Pancreas (tissue), 10 donors: Measurements from ENCODE around the gene ACSL4. TPM values are rescaled to one million over a fixed set of nuclear protein-coding genes. Genes with fewer than 3 reads are reported as not detected.
"Not testable (repeated sequence)": the region's sequence is repeated elsewhere in the genome, so short reads cannot be mapped to it uniquely, and the experiment has no call there.

Source experiments
- ATAC-seq, 4 donors: fragments of 200-7000 bp; cut with Tn5 transposase; one replicate each; pipeline versions ENCODE4 v1.8.0 to v1.9.1; 2020; ENCODE audit warnings: mild to moderate bottlenecking in 4 of 4, moderate library complexity in 4 of 4
- DNase-seq, 6 donors: peaks; one replicate each; pipeline ENCODE4 v3.0.0-alpha.2; 2020
- FAIRE-seq: peaks from 2 replicates; lab custom pipeline; 2012; peaks lifted over from hg19 to GRCh38; lab: Jason Lieb, UNC
- H3K27ac ChIP-seq, 4 donors: fragments of 200-600 bp; sonication (generic); 1 replicate in 3 of 4; 2 replicates in 1 of 4; pipeline versions ENCODE4 v1.5.0 to v1.8.0; 2020
- H3K27me3 ChIP-seq, 4 donors: fragments of 200-600 bp; one replicate each; pipeline ENCODE4 v1.8.0; 2021
- H3K36me3 ChIP-seq, 3 donors: fragments of 200-600 bp; sonication (generic) in 1 of 3; one replicate each; pipeline versions ENCODE4 v1.5.0 to v1.8.0; 2020 to 2021
- H3K4me1 ChIP-seq, 3 donors: fragments of 200-600 bp; one replicate each; pipeline ENCODE4 v1.8.0; 2021
- H3K4me3 ChIP-seq, 4 donors: fragments of 200-600 bp; sonication (generic) in 2 of 4; one replicate each; pipeline versions ENCODE4 v1.5.0 to v1.8.0; 2020 to 2021
- H3K9me3 ChIP-seq, 4 donors: fragments of 200-600 bp; one replicate each; pipeline ENCODE4 v1.8.0; 2021
- WGBS, 2 donors: extraction: QIAGEN DNeasy Blood & Tissue Kit; methylation state at CpG; one replicate each; pipeline ENCODE4 v1.1.7; 2013; 5-methylcytosine and 5-hydroxymethylcytosine counted together
- intact Hi-C, 3 donors: fragments of 100-400 bp; cut with DNase I; formaldehyde crosslinking; loops; one replicate each; pipeline versions ENCODE4 v1.11.1 to v1.14.2; 2022
- polyA plus RNA-seq, 2 donors: library from polyadenylated mRNA; stranded (reverse); fragments of 200-250 nt; gene quantifications; one replicate each; pipeline ENCODE4 v1.2.3, GENCODE V29; 2013
- total RNA-seq, 6 donors: library from RNA; stranded (reverse); fragmentation: NEBNext Ultra II Directional in 4 of 6; extraction: Animal tissue kit (Norgen Biotek cat#: 25700) in 4 of 6; gene quantifications; one replicate each; pipeline versions ENCODE4 v1.2.1 to v1.2.4, GENCODE V29; 2021 to 2023
- TF ChIP-seq, protein P1 (sequence below), 4 donors: fragments of 200-600 bp; sonication (generic) in 3 of 4; IDR thresholded peaks; one replicate each; pipeline versions ENCODE4 v1.5.0 to v1.8.0; 2021; ENCODE audit warnings: antibody characterized with exemption in 4 of 4
- donor health status: healthy with polysubstance abuse.
- donor health status: DM: no; HTN: no; CAD: no; lungs with moderate emphysema.
- donor health status: DM: no; HTN: no; CAD: no.
- donor health status: control.
- donor health status: control.
- donor health status: Bipolar disorder and iron deficiency.
- donor health status: DM: yes; HTN: yes; CAD: no.
- donor health status: DM: no; HTN: no; CAD: no.
- donor health status: DM: no; HTN: no; CAD: no.
- donor health status: DM: yes; HTN: yes; CAD: no.

Gene ACSL4
- total and polyA plus RNA-seq, 8 donors = 4.0 to 23.7 (median 9.3) TPM

DNA sequence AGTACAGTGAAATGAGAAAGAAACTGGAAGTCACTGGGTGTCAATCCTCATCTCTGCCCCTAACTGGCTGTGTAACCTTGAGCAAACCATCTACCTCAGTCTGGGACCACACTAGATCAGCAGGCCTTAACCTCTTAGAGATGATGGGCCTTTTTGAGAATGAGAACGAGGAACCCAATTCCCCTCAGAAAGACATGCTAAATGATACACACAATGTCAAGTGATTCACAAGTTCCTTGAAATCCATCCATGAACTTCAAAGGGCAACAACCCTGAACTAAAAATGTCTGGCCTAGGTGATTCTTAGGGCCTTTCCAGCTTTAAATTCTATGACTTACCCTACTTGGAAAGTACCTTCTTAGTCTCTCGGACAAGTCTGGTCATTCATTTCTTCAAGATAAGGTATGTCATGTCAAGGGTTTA lies 47.4 kb downstream of the ACSL4 start:
- no peak for ATAC-seq
- intact Hi-C loops = no loop called here
- H3K4me1 ChIP-seq = no peaks in the 10 kb centered on the region
- no peaks in the 10 kb centered on the region for H3K36me3 ChIP-seq
- FAIRE-seq = no peak
- H3K27me3 ChIP-seq = no peaks in the 10 kb centered on the region
- WGBS, 2 donors = 92 to 95% methylated on average over 2 of the region's 2 CpGs
- no peaks in the 10 kb centered on the region for H3K9me3 ChIP-seq
- H3K4me3 ChIP-seq = no peak overlapping the region
- no peak for DNase-seq
- TF ChIP-seq, protein P1, sequence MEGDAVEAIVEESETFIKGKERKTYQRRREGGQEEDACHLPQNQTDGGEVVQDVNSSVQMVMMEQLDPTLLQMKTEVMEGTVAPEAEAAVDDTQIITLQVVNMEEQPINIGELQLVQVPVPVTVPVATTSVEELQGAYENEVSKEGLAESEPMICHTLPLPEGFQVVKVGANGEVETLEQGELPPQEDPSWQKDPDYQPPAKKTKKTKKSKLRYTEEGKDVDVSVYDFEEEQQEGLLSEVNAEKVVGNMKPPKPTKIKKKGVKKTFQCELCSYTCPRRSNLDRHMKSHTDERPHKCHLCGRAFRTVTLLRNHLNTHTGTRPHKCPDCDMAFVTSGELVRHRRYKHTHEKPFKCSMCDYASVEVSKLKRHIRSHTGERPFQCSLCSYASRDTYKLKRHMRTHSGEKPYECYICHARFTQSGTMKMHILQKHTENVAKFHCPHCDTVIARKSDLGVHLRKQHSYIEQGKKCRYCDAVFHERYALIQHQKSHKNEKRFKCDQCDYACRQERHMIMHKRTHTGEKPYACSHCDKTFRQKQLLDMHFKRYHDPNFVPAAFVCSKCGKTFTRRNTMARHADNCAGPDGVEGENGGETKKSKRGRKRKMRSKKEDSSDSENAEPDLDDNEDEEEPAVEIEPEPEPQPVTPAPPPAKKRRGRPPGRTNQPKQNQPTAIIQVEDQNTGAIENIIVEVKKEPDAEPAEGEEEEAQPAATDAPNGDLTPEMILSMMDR (IDR thresholded peaks at IDR 0.05) = no peak
- no peak overlapping the region for H3K27ac ChIP-seq

- WGBS, 2 donors = 66 to 86% methylated on average over 1 of the region's 1 CpG
Observed at GRCh38 chrX:109684136-109684535, 48.9 kb downstream of the ACSL4 start.

DNA sequence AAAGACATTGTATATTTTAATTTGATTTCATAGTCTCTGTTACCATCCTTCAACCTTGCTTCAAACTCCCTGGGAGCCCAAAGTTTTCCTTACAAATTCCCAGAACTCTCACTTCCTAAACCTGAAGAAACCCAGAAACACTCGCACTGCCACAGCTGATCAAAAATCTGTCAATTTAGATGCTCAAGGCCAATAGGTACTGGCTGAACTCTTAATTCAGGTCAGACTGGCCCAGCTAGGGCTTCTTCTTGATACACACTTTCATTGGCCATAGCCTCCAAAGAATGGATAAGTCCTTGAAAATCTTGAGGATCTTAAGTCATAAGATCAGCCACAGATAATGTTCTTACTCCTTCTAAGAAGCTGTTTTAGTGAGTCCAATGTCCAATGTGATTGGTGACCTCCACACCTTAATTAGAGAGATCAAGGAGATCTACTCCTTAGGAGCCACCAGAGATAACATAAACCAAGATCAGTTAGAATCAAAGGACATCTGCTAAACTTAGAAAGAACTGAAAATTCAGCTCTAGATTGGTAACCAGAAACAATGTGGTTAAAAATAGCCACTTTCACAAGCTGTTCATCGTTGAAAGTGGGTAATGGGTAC lies 51.5 kb downstream of the ACSL4 start:
- intact Hi-C loops = no loop called here
- H3K4me1 ChIP-seq = no peaks in the 10 kb centered on the region
- no peak for ATAC-seq

More at GRCh38 chrX:109684136-109684535, 48.9 kb downstream of the ACSL4 start:
- TF ChIP-seq, protein P1 (IDR thresholded peaks at IDR 0.05) = no peak
- H3K27ac ChIP-seq = no peak overlapping the region
- intact Hi-C loops = no loop called here
- no peaks in the 10 kb centered on the region for H3K4me1 ChIP-seq
- FAIRE-seq = no peak
- H3K4me3 ChIP-seq = no peak overlapping the region
- no peaks in the 10 kb centered on the region for H3K9me3 ChIP-seq
- ATAC-seq = no peak
- no peaks in the 10 kb centered on the region for H3K36me3 ChIP-seq
- no peaks in the 10 kb centered on the region for H3K27me3 ChIP-seq
- DNase-seq = no peak

DNA sequence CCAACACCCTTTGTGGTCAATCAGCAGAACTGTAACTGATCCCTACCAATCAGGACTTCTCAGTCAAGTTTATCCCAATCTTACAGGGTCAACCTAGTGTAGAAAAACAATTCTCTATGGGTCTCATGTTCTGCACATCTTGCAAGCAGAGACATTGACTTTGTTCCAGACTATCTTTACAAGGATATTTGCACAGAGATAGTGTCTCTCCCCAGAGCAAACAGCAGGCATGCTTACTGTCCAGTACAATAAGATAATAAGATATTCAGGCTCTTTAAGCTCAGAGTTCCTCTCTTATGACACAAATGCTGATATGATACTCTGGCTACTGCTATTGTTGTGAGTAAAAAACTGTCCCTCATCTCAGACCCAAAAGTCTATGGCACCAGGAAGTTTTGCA lies 53.2 kb downstream of the ACSL4 start:
- Histone ChIP-seq H3K27me3 (no peaks in the 10 kb centered on the region), H3K27ac (no peak overlapping the region), H3K9me3 (no peaks in the 10 kb centered on the region), H3K4me3 (no peak overlapping the region), H3K36me3 (no peaks in the 10 kb centered on the region), H3K4me1 (no peaks in the 10 kb centered on the region)
- FAIRE-seq = no peak
- intact Hi-C loops = no loop called here
- no peak for ATAC-seq
- no peak for DNase-seq
- TF ChIP-seq, protein P1 (IDR thresholded peaks at IDR 0.05) = no peak

More for the DNA sequence above, 51.5 kb downstream of the ACSL4 start:
- FAIRE-seq = no peak
- Histone ChIP-seq H3K36me3 (no peaks in the 10 kb centered on the region), H3K27me3 (no peaks in the 10 kb centered on the region), H3K4me3 (no peak overlapping the region), H3K27ac (no peak overlapping the region), H3K9me3 (no peaks in the 10 kb centered on the region)
- TF ChIP-seq, protein P1 (IDR thresholded peaks at IDR 0.05) = no peak
- 61 to 89% methylated on average over 2 of the region's 2 CpGs for WGBS, 2 donors
- no peak for DNase-seq

DNA sequence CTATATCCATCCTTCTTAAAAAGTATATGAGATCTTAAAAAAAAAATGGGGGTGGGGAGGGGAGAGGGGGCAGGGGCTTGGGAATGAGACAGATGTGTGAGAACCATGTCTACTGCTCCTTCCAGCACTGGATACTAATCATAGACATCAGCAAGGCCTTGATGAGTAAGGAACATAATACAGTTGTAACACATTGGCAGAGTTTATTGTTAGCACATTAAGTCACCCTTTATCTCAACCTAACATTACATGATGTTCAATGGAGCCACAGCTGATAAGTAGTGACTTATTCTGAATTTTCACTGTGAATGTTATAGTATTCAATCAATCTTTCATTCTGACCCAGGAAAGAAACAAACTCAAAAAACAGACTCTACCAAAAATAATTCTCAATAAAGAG lies 60.8 kb downstream of the ACSL4 start:
- Histone ChIP-seq H3K9me3 (no peaks in the 10 kb centered on the region), H3K4me3 (no peak overlapping the region), H3K27me3 (no peaks in the 10 kb centered on the region), H3K4me1 (no peaks in the 10 kb centered on the region), H3K27ac (no peak overlapping the region), H3K36me3 (no peaks in the 10 kb centered on the region)
- DNase-seq = no peak
- FAIRE-seq = no peak
- ATAC-seq = no peak
- intact Hi-C loops = no loop called here
- TF ChIP-seq, protein P1 (IDR thresholded peaks at IDR 0.05) = no peak

- DNase-seq = peak in 3 of 6 donors; percentile 21 to 59 (median 59)
- H3K27ac ChIP-seq, H3K27me3 ChIP-seq, intact Hi-C loops, ATAC-seq, H3K4me1 ChIP-seq, H3K9me3 ChIP-seq, H3K36me3 ChIP-seq, H3K4me3 ChIP-seq, FAIRE-seq: not testable (repeated sequence)
- 93 to 99% methylated on average over 29 of the region's 29 CpGs for WGBS, 2 donors
Observed at GRCh38 chrX:109671170-109671569, 61.9 kb downstream of the ACSL4 start.
